Peyer's patch (tissue), 4 donors: ENCODE results near the gene MYRIP.
A peak's percentile ranks its signal among the peaks of the same experiment; 100 is the strongest.

Experiments
- CTCF ChIP-seq, 6 experiments: fragments of 450-650 bp in 4 of 6; fragments of 200-600 bp in 2 of 6; sonication (generic) in 1 of 6; IDR thresholded peaks; one replicate each; pipeline ENCODE4 v1.5.1; 2017 to 2019; ENCODE audit warnings: antibody characterized with exemption in 6 of 6, mild to moderate bottlenecking in 3 of 6, moderate library complexity in 1 of 6
- POLR2A ChIP-seq, 2 donors: fragments of 450-650 bp; IDR thresholded peaks; one replicate each; pipeline ENCODE4 v1.5.1; 2017; ENCODE audit warnings: antibody characterized with exemption in 2 of 2, mild to moderate bottlenecking in 2 of 2, moderate library complexity in 2 of 2

DNA sequence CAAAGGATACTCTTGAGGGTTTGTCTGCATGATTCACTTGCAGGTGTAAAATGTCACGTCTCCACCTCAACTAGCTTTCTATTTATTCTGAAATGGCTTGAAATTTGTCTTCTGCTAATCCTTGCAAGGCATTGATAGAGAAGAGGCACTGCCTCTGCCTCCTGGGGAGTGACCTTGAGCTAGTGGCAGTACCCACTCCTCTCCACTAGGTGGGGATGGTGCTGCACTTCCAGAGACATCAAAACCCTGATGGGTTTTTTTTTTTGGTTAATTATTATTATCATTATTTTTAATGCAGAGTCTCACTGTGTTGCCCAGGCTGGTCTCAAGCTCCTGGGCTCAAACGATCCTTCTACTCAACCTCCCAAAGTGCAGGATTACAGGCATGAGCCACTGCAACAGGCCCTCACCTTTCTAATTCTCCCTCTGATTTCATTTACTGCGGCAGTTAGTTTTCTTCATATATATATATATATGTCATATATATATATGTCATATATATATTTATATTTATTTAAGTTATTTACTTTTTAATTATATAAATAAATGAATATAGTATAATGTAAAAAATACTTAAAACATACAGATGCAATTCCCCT, 382.5 kb downstream of the MYRIP start:
- peak; percentile 51 to 89 (median 80) for TF ChIP-seq CTCF (IDR thresholded peaks at IDR 0.05)
- no peak for TF ChIP-seq POLR2A (IDR thresholded peaks at IDR 0.05)
